HG03139 (cell line): ENCODE data around the gene CHID1.

ENCODE experiments used
- ATAC-seq: cut with Tn5 transposase; IDR thresholded peaks from one replicate; pipeline ENCODE4 v1.9.1; 2021; ENCODE audit not compliant: unreplicated experiment

CHID1 gene

DNA sequence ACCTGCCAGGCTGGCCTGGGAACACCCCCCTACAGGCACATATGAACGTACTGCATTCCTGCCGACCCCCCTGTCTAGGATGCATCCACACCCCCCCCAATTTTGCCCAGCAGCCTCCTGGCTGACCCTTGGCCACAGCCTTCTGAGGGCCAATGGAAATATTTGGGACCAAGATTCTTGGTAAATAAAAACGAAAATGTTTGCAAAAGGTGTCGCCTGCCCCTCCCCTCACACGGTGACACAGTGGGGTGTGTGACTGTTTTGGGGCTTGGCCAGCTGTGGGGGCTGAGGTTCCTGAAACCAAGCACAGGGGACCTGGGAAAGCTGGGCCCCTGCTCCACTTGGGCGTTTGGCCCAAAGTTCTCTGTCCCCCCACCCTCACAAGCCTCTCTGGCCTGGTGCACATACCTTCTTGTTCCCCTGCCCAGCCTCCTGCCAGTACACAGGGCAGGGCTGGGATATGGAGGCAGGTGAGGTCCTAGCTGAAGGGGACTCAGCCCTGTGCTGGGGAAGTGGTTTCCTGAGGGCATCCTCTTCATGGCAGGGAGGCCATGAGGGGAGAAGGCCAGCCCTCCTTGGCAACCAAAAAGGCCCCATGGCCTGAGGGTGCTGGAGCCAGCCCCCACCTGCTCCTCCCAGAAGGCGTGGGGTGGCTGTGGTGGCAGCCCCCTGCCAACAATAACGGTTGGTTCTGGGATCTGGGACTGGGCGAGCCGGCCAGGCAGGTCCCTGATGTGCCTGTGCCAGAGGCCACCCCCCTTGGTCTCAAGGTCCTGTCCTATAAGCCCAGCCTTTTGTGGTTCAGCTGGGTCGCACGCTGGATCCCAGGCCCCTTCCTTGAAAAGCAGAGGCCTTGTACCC lies 85.0 kb downstream of the CHID1 start:
- ATAC-seq, result no peak

DNA sequence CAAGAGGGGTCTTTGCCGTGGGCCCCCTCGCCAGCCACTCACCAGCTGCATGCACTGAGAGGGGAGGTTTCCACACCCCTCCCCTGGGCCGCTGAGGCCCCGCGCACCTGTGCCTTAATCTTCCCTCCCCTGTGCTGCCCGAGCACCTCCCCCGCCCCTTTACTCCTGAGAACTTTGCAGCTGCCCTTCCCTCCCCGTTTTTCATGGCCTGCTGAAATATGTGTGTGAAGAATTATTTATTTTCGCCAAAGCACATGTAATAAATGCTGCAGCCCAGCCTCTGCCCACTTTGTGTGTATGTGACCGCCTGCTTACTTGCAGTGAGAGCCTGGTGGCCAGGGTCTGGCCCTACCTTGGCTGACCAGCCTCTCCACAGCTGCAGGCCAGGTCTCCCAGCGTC lies 85.7 kb downstream of the CHID1 start:
- ATAC-seq, result no peak

DNA sequence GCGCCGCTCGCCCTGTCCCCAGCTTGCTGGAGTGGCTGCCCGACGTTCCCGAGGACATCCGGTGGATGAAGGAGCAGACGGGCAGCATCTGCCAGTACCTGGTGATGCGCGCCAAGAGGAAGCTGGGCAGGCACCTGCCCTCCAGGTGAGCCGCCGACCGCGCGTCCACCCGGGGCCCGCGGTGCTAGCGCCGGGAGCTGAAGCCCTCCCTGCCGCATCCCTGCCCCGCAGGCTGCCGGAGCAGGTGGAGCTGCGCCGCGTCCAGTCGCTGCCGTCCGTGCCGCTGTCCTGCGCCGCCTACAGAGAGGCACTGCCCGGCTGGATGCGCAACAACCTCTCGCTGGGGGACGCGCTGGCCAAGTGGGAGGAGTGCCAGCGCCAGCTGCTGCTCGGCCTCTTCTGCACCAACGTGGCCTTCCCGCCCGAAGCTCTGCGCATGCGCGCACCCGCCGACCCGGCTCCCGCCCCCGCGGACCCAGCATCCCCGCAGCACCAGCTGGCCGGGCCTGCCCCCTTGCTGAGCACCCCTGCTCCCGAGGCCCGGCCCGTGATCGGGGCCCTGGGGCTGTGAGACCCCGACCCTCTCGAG lies 86.2 kb downstream of the CHID1 start:
- no peak for ATAC-seq

DNA sequence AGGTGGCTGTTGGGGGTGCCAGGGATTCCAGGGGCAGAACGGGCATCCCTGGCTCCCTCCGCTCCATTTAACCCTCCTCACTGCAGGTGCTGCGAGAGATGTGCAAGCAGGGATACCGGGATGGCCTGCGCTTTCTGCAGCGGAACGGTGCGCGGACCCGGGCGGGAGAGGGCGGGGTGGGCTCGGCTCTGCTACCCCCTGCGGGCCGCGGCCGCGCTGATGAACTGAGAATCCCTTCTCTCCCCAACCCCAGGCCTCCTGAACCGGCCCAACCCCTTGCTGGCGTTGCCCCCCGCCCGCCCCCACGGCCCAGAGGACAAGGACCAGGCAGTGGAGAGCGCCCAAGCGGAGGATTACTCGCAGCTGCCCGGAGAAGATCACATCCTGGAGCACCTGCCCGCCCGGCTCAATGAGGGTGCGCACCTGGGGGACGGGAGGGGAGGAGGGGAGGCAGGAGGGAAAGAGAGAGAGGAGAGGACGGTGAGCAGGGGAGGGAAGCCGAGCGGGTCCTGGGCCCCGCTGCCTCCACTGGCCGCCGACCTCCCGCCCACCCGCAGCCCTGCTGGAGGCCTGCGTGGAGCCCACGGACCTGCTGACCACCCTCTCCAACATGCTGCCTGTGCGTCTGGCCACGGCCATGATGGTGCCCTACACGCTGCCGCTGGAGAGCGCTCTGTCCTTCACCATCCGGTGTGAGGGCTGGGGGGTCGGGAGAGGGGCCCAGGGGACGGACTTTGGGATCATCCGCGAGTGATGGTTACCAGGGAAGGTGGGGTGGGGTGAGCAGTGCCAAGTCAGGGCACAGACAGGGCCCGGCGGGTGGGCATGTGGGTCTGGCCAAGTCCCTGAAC lies 86.9 kb downstream of the CHID1 start:
- no peak for ATAC-seq

DNA sequence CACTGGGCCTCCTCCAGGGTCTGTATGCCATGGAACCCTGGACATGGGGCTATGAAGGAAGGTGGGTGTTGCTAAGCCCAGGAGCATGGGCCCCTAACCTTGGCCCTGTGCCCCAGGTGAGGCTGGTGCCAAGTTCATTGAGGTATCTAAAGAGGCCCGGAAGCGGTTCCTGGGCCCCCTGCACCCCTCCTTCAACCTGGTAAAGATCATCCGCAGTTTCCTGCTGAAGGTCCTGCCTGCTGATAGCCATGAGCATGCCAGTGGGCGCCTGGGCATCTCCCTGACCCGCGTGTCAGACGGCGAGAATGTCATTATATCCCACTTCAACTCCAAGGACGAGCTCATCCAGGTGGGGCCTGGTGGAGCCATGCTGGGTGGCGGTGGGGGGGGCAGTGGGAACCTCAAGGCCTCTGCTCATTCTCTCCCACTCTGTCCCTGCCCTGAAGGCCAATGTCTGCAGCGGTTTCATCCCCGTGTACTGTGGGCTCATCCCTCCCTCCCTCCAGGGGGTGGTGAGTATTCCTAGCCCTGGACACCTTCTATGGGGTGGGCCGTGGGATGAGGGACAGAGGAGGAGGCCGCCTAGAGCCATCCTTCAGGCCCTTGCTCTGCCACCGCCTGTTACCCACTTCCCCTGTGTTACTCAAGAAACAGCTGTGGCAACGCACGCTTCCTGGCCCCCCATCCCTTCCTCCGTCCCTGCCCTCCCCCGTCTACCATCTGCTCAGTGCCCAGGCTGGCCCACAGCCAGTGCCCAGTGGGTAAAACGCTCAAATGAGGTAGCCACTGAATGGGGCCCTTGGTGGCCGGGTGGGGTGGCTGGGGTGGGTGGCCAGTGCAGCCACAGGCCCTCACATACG lies 88.9 kb downstream of the CHID1 start:
- ATAC-seq, result no peak

DNA sequence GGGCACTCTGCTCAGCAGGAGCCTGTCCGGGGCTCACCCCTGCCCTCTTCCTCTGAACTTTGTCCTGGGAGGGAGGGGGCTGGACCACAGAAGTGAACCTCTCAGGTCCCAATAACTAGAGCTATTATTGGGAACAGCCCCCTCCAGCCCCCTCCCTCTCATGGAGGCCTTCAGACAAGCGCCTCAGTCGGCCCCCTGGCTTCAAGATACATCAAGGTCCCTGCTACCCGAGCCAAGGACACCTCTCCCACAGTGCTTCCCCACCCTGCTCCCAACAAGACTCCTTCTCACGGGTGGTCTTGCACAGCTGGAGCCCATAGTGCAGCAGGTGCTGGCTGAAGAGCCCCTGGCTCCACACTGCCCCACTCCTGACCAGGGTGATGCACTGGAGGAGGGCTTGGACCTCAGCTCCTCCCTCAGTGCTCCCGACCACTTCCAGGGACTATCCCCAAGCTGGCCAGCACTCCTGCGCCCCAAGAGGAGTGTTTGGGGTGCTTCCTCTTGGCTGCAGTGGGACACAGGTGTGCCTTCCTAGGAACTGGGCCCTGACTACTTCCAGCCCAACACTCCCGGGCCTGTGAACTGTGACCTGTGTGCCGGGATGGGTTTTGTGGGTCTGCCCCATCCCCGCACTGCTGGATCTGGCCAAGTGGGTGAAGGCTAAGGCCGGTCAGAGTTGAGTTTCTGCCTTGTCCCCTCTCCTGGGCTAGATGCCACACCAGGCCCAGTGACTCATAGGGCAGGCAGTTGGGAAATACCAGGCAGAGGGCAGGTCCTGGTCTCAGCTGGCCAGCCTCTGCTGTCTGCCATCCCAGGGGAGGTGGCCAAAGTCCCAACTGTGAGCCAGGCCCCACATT lies 89.7 kb downstream of the CHID1 start:
- no peak for ATAC-seq

DNA sequence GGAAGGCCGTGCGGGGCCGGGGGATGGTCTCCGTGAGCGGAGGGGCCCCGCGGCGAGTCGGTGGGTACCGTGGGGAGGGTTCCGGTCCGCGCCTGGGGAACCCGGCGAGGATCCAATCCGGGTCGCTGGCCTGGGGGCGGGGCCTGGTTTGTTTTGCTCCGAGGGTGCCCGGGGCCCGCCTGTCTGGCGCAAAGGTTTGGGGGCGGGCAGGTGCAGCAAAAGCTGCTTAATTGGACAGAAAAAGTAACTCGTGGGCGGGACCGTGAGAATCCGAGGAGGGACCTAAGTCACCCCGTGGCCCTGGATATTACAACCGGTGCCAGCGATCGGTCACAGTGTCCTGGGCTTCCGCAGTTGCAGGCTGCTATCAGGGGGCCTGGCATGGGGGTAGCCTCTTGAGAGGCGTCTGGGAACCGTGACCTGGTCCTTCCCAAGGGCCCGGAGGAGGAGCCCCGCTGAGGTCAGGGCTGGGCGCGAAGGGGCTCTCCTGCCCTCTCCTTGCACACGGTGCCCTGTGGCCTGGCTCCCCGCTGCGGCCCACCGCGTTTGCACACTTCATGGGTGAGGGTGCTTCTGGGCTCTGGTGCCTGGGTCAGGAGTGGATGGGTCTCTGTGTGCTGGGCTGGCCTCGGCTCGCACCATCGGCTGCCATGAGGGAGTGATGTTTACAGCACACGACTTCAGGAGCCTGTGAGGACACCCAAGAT lies 90.5 kb downstream of the CHID1 start:
- peak; percentile 37 for ATAC-seq

DNA sequence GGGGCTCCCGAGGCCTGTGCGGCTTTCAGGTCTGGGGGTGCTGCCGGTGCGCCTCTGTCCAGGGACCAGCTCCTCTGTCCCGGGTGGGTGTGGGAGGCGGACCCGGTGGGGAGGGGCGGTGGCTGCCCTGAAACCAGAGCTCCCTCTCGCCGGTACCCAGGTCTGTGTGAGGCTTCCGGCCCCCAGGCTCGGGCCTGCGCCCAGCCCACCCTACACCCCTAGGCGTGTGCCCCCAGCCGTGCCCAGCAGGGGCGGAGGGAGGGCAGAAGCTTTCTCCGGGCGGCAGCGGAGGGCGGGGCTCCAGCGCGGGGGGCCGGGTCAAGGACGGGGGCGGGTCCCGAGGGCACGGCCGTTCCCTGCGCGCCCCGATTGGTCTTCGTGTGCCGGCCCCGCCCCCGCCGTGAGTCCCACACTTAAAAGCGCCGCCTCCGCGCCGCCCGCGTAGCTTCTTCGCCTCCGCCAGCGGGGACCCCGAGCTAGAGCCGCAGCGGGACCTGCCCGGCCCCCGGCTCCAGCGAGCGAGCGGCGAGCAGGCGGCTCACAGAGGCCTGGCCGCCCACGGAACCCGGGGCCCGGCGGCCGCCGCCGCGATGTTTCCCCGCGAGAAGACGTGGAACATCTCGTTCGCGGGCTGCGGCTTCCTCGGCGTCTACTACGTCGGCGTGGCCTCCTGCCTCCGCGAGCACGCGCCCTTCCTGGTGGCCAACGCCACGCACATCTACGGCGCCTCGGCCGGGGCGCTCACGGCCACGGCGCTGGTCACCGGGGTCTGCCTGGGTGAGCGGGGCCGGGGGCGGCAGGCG lies 91.3 kb downstream of the CHID1 start:
- ATAC-seq, result peak; percentile 66

DNA sequence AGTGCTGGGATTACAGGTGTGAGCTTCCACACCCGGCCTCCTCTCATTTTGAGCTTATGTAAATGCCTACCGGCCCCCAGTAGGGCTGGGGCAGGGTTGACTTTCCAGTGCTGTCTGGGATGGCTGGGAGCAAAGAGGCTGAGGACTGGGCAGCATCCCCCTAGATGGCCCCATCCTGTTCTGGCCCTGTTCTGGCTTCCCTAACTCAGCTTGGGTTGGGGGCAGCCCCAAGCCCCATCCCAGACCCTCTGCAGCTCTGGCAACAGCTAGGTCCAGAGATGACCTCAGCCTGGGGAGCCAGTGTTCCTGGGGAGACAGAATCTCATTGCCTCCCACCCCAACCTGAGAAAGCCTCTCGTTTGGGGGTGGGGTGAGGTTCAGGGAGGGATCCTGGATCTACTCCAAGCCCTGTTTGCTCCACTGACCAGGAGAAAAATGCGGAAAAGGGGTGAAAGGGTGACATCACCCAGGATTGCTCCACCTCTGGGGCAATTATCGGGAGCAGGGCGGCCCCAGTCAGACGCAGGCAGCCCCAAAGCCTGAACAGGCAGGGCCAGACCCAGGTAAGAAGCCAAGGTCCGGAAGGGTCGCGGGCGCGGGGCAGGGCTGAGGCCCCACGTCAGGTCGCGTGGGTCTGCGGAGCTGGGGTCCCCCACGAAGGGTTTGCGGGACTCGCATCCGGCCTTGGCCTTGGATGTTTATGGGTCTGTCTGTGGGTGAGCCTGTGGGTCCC lies 92.0 kb downstream of the CHID1 start, which contains the start of gene PNPLA2:
Gene PNPLA2 (plus strand): TSS at position 519 of the 733 bp plus-strand sequence. CDS start 805 bp downstream, outside the sequence.
- no peak for ATAC-seq
